ENCODE measurements around the gene SLC25A21. TPM values are rescaled to one million over a fixed set of nuclear protein-coding genes. Genes with fewer than 3 reads are reported as not detected.

The SLC25A21 gene
- total and polyA plus RNA-seq, 5 donors: 0.84 to 1.9 (median 1.3) TPM

DNA sequence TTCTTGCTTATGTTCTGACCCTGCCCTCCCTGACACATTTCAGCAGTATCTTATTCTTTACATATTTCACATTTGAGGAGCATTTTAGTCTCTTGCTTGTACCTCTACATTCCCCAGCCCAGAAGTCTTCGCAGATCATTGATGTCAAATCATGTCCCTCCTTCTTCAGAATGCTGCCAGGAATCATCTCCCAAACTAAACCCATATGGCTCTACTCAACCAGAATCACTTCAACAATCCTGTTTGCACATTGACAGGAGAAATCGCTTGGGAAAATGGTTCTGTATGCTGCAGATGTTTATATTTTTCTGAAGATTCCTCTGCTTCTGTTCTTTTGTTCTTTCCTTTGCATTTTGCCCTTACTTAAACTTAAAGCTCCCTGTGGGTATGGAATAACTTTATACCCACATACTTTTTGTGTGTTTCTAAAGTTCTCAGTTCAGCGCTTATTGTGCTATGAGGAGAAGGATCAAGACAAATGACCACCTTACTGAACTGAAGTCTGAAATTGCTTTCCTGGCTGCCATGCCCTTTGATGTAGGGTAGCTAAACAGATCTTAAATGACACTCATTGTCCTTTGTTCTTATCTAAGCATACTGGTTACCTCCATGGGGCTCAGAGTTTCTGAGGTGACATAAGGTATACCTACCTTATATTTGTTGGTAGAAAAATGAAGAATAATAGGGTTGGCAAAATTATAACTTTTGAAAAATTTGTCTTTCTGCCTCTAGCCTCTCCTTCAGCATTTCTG is 134.6 kb downstream of the SLC25A21 start:
- Histone ChIP-seq H3K9me3 (ENCODE audit: control insufficient read depth, low read length) (no peaks in the 10 kb centered on the region), H3K4me3 (ENCODE audit: low read length) (no peak overlapping the region), H3K27ac (ENCODE audit: low read length) (no peak overlapping the region), H3K4me1 (ENCODE audit: control insufficient read depth, insufficient read depth, low read length) (no peaks in the 10 kb centered on the region), H3K27me3 (ENCODE audit: control insufficient read depth, insufficient read depth) (no peaks in the 10 kb centered on the region)
- 69% methylated on average over 3 of the region's 3 CpGs for WGBS
- ATAC-seq (no peak), DNase-seq (no peak)
- intact Hi-C loops (cut with DNase I): no loop called here

DNA sequence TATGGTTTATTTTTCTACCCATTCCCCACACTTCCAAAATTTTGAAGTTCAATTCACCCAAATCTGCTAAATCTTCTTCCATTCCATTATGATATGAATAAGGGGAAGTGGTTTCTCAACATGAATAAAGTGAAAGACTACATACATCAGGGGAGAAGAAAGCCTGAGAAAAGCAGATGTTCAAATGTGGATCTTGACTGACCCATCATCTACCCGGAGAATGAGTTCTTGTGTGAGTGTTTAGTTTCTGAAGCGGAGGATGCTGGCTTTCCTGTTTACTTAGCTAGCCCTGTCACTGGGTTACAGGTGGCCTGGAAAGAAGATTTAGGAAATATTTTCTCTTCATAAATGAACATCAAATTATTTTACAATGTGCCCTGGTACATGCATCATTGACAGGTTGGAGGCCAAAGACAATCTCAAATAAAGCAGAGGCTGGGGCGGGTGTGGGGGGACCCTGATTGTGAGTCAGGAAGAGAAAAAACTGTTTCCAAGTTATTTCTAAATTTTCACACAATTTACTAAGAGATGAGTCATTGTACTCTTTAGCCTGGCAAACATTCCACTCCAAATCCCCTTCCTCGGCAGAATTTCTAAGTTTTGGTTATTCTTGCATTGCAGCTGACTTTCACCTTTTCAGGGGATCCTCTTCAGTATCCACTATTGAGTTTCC is 135.6 kb downstream of the SLC25A21 start:
- DNase-seq (no peak), ATAC-seq (no peak)
- intact Hi-C loops (cut with DNase I): no loop called here
- Histone ChIP-seq H3K27me3 (ENCODE audit: control insufficient read depth, insufficient read depth) (no peaks in the 10 kb centered on the region), H3K4me1 (ENCODE audit: control insufficient read depth, insufficient read depth, low read length) (no peaks in the 10 kb centered on the region), H3K9me3 (ENCODE audit: control insufficient read depth, low read length) (no peaks in the 10 kb centered on the region), H3K27ac (ENCODE audit: low read length) (no peak overlapping the region), H3K4me3 (ENCODE audit: low read length) (no peak overlapping the region)
- WGBS: 61% methylated on average over 4 of the region's 4 CpGs

DNA sequence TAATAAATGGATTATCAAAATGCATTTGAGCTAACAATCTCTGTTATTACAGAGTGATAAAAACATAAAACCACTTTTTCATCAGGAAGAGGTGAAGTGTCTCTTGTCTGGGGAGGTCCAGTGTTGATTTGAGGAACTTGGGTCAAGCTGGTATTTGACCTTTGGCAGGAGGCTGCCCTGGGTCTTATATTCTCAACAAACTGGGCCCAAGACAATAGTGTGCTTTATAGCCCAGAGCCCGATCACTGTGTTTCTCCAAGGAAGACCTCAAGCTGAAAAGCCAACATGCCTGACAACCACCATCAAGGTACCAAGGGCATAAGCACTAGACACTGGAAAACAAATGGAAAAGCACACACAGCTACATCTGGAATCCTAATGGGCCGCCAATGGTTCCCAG is 137.0 kb downstream of the SLC25A21 start:
- Histone ChIP-seq H3K27me3 (ENCODE audit: control insufficient read depth, insufficient read depth) (no peaks in the 10 kb centered on the region), H3K9me3 (ENCODE audit: control insufficient read depth, low read length) (no peaks in the 10 kb centered on the region), H3K4me1 (ENCODE audit: control insufficient read depth, insufficient read depth, low read length) (no peaks in the 10 kb centered on the region), H3K4me3 (ENCODE audit: low read length) (no peak overlapping the region), H3K27ac (ENCODE audit: low read length) (no peak overlapping the region)
- DNase-seq: no peak
- WGBS: 88% methylated on average over 2 of the region's 2 CpGs
- no peak for ATAC-seq
- intact Hi-C loops (cut with DNase I): no loop called here

DNA sequence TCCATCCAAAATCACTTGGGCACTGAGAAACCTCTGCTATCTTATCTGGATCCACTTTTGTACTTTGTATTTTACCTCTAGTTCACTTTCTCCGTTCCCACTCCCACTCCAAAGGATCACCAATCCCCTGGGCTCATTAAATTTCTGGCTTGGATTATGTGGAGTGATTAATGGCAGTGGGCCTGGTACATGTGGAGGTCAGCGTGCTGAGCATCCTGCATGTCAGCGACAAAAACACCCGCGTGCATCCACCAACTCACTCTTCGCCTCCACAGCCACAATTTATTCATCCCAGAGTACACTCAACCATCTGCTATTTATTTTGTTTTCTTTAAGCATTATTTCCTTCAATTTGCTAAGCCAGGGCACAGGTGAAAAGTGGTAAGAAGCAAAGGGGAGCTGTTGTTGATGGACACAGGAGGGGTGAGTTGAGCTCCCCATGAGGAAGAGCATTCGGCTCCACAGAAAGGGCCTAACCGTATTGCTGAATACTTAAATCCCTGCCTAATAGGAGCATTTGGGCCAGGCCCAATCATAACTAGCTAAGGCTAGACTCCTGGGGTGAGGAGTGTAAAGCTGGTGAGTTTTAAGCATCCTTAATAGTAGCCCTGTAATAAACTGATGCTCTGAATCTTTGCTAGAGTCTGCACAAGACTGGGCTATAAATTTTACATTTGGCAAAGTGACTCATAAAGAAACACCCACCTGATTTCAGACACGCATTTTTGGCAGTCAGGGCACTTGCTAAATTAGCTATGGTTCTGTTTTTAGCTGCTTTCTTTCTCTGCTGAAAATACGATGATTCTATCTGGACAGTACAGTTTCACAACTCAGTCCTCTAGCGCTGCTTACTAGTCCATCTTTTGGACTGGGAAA is 137.8 kb downstream of the SLC25A21 start:
- Histone ChIP-seq H3K9me3 (ENCODE audit: control insufficient read depth, low read length) (no peaks in the 10 kb centered on the region), H3K27ac (ENCODE audit: low read length) (no peak overlapping the region), H3K27me3 (ENCODE audit: control insufficient read depth, insufficient read depth) (no peaks in the 10 kb centered on the region), H3K4me1 (ENCODE audit: control insufficient read depth, insufficient read depth, low read length) (no peaks in the 10 kb centered on the region), H3K4me3 (ENCODE audit: low read length) (no peak overlapping the region)
- DNase-seq (no peak), ATAC-seq (no peak)
- intact Hi-C loops (cut with DNase I): no loop called here
- 74% methylated on average over 11 of the region's 11 CpGs for WGBS

DNA sequence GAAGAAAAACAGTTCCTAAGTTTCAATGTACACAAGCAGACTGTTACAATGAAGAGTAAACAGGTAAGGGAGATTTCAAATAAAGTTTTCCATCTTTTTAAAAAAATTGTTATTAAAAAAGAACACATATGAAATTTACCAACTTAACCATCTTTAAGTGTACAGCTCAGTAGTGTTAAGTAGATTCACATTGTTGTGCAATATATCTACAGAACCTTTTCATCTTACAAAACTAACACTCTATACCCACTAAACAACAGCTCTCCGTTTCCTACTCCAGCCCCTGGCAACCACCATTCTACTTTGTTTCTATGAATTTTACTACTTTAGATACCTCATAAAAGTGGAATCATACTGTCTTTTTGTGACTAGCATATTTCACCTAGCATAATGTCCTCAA is 139.5 kb downstream of the SLC25A21 start:
- no peaks in the 10 kb centered on the region for H3K27me3 ChIP-seq (ENCODE audit: control insufficient read depth, insufficient read depth)
- 91% methylated on average over 1 of the region's 1 CpG for WGBS
- no peak overlapping the region for H3K27ac ChIP-seq (ENCODE audit: low read length)
- no peak for DNase-seq
- no peak for ATAC-seq
- H3K4me3 ChIP-seq (ENCODE audit: low read length): no peak overlapping the region
- no peaks in the 10 kb centered on the region for H3K9me3 ChIP-seq (ENCODE audit: control insufficient read depth, low read length)
- H3K4me1 ChIP-seq (ENCODE audit: control insufficient read depth, insufficient read depth, low read length): no peaks in the 10 kb centered on the region
- intact Hi-C loops (cut with DNase I): no loop called here

DNA sequence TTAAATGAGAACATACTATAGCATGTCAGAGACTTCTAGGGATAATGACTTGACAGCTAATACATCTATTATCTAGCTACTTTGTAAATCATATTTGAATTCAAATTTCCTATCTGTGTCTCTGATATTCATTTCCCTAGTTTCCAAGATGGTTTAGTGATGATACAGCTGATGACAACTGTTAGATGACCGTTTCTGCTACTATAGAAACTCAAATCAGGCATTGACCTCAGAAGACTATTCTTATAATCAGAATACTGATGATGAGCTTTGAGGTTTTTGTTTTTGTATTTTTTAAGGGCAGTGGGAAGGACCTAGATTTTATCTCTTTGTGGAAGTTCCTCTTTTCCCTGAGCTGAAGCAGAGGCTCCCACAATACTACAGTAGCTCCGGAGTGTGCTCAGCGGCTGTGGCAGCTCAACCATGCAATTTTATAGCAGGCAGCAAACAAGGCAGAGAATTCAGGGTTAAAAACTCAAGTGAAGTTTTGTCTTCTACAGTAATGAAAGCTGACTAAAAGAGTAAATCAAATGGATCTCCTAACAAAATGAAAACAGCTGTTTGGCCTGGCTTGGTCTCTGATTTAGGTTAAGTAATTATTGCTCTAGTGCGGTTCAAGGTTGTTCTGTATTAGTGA is 145.1 kb downstream of the SLC25A21 start:
- ATAC-seq (no peak), DNase-seq (no peak)
- Histone ChIP-seq H3K27ac (ENCODE audit: low read length) (no peak overlapping the region), H3K27me3 (ENCODE audit: control insufficient read depth, insufficient read depth) (no peaks in the 10 kb centered on the region), H3K4me1 (ENCODE audit: control insufficient read depth, insufficient read depth, low read length) (no peaks in the 10 kb centered on the region), H3K9me3 (ENCODE audit: control insufficient read depth, low read length) (no peaks in the 10 kb centered on the region), H3K4me3 (ENCODE audit: low read length) (no peak overlapping the region)
- WGBS: 77% methylated on average over 4 of the region's 4 CpGs
- intact Hi-C loops (cut with DNase I): no loop called here

DNA sequence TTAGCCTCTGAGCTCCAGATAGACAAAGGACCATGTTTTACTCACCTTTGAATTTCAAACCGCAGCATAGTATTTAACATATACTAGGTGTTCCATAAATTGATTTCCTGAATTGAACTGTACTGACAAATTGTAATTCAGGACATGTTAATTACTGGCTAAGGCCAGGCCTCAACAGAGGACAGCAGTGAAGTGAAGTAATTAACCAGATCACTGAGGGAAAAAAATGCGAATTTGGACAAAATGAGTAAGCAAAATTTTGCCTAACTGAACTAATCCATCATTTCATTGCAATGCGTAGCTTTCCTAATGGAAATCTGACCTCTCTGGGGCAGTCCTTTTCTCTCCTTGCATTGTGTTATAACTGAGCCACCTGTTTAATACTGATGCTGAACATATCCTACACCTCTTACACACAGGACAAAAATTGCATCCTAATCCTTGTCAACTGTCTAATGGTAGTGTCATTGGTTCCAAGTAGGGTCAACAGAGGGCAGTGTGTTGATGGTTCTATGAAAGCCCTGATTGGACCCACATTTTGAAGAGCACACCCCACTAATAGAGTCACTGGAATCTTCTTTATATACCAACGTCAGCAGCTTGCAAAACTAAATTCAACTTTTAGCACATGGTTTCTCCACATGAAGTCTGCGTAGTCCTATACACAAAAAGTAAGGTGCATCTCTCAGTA is 148.4 kb downstream of the SLC25A21 start:
- WGBS: 86% methylated on average over 5 of the region's 5 CpGs
- H3K4me1 ChIP-seq (ENCODE audit: control insufficient read depth, insufficient read depth, low read length): no peaks in the 10 kb centered on the region
- H3K27me3 ChIP-seq (ENCODE audit: control insufficient read depth, insufficient read depth): no peaks in the 10 kb centered on the region
- H3K9me3 ChIP-seq (ENCODE audit: control insufficient read depth, low read length): no peaks in the 10 kb centered on the region
- intact Hi-C loops (cut with DNase I): no loop called here
- DNase-seq: no peak
- H3K4me3 ChIP-seq (ENCODE audit: low read length): no peak overlapping the region
- ATAC-seq: no peak
- no peak overlapping the region for H3K27ac ChIP-seq (ENCODE audit: low read length)

DNA sequence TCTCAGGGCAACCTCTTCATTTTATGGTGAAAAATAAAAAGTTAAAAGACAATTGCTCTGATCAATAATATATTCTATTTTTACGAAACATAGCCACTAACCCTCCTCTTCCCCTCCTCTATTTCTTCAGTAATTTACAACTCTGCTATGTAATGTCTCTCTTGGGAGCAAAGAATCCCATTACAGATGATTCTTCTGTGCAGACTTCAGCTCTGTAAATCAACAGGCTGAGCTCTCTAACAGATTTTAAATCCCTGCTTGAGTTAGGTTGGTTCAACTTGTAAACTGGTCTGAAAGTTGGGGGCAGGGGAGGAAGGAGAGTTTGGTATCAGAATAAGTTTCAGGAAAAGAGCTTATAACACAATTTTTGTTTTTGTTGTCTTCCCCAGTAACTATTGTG is 151.0 kb downstream of the SLC25A21 start:
- Histone ChIP-seq H3K4me3 (ENCODE audit: low read length) (no peak overlapping the region), H3K4me1 (ENCODE audit: control insufficient read depth, insufficient read depth, low read length) (no peaks in the 10 kb centered on the region)

DNA sequence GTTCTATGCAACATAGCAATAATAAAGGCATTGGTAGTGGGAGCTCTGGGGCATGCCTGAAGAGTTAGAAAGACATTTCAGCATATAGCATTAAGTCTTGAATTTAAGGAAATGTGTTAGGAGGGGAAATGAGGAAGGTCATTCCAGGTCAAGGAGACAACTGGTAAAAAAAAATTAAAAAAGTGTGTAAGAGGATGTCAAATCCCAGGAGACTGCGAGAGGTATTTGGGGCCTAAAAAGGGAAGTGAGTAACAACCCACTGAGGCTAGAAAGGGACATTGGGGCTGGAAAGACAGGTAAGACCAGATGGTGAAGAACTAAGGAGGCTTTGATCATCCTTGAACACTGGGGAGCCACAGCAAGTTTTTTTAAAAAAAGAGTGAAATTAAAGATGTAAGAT is 152.9 kb downstream of the SLC25A21 start:
- Histone ChIP-seq H3K27me3 (ENCODE audit: control insufficient read depth, insufficient read depth) (no peaks in the 10 kb centered on the region), H3K9me3 (ENCODE audit: control insufficient read depth, low read length) (no peaks in the 10 kb centered on the region), H3K27ac (ENCODE audit: low read length) (no peak overlapping the region), H3K4me3 (ENCODE audit: low read length) (no peak overlapping the region), H3K4me1 (ENCODE audit: control insufficient read depth, insufficient read depth, low read length) (no peaks in the 10 kb centered on the region)
- intact Hi-C loops (cut with DNase I): no loop called here
- WGBS: 57% methylated on average over 1 of the region's 1 CpG
- DNase-seq (no peak), ATAC-seq (no peak)

More for the DNA sequence above, 151.0 kb downstream of the SLC25A21 start:
- intact Hi-C loops (cut with DNase I): no loop called here
- no peak overlapping the region for H3K27ac ChIP-seq (ENCODE audit: low read length)
- H3K9me3 ChIP-seq (ENCODE audit: control insufficient read depth, low read length): no peaks in the 10 kb centered on the region
- 89% methylated on average over 1 of the region's 1 CpG for WGBS
- ATAC-seq: no peak
- DNase-seq: no peak
- no peaks in the 10 kb centered on the region for H3K27me3 ChIP-seq (ENCODE audit: control insufficient read depth, insufficient read depth)

DNA sequence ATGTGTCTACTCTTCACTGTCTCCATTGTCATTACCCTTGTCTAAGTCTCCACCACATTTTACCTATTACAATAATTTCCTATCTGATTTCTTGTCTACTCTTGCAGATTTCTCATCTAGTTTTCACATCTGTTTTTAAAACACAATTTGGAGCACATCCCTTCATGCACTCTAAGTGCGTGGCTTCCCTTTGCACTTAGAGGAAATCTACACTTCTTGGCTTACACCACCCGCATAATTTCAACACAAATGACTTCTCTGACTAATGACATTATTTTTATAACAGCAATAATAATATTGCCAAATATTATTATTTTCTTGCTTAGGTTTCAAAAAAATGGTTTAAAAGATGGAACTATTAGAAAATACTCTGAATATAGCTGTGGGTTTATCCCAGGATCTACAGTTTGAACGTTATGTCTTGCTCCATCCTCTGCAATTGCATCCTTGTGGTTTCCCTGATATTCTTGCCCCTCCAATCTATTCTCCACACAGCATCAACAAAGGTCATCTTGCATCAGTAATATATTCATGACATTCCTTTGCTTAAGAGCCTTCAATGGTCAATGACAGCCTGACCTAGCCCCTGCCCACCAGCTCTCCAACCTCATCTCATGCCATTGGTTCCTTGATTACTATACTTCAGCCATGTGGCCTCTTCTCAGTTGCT is 153.7 kb downstream of the SLC25A21 start:
- Histone ChIP-seq H3K9me3 (ENCODE audit: control insufficient read depth, low read length) (no peaks in the 10 kb centered on the region), H3K27ac (ENCODE audit: low read length) (no peak overlapping the region), H3K27me3 (ENCODE audit: control insufficient read depth, insufficient read depth) (no peaks in the 10 kb centered on the region), H3K4me1 (ENCODE audit: control insufficient read depth, insufficient read depth, low read length) (no peaks in the 10 kb centered on the region), H3K4me3 (ENCODE audit: low read length) (no peak overlapping the region)
- no peak for DNase-seq
- 69% methylated on average over 3 of the region's 3 CpGs for WGBS
- ATAC-seq: no peak
- intact Hi-C loops (cut with DNase I): no loop called here

Measured in right cardiac atrium (tissue), 5 donors.